Inflammatory macrophage treated with lipopolysaccharide for 1 hour (primary cell): ENCODE results near the gene DNAJC8.
A peak's percentile ranks its signal among the peaks of the same experiment; 100 is the strongest.

ENCODE experiments used
- DNase-seq, 2 donors: peaks; one replicate each; pipeline ENCODE4 v3.0.0-alpha.2; 2020 to 2022

Gene DNAJC8

DNA sequence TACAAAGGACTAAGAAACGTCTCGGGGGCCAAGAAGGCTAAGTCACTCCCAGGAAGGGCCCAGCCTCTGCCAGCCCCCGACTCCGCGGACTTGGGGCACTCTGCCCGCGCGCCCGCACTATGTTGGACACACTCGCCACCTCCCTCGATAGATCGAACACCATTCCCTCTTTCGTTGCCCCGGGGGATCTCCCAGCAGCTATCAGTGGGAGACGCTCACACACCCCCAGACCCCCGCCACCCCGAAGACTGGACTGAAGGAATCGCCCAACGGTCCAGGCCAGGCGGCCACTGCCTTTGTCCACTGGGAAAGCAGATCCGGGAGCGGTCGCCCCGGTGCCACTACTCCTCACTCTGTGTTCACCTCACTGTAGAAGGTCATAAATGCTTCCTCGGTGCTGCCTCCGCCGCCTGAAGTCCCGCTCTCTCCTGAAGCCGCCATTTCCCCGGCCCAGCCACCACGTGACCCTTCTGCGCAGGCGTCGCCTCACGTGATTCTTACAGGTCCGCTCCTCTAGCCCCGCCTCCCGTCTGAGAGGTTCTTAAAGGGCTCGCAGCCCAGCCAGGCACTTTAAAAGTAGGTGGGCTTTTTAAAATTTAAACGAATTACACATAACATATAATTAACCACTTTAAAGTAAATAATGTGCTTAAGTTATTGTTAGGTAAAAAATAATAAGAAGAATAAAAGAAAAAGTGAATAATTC lies at the start of gene DNAJC8:
Gene DNAJC8, minus strand, starts transcription at position 472 of the 706 bp plus-strand sequence. Its CDS starts 31 bp downstream, at position 441.
- peak; percentile 90 to 93 for DNase-seq

DNA sequence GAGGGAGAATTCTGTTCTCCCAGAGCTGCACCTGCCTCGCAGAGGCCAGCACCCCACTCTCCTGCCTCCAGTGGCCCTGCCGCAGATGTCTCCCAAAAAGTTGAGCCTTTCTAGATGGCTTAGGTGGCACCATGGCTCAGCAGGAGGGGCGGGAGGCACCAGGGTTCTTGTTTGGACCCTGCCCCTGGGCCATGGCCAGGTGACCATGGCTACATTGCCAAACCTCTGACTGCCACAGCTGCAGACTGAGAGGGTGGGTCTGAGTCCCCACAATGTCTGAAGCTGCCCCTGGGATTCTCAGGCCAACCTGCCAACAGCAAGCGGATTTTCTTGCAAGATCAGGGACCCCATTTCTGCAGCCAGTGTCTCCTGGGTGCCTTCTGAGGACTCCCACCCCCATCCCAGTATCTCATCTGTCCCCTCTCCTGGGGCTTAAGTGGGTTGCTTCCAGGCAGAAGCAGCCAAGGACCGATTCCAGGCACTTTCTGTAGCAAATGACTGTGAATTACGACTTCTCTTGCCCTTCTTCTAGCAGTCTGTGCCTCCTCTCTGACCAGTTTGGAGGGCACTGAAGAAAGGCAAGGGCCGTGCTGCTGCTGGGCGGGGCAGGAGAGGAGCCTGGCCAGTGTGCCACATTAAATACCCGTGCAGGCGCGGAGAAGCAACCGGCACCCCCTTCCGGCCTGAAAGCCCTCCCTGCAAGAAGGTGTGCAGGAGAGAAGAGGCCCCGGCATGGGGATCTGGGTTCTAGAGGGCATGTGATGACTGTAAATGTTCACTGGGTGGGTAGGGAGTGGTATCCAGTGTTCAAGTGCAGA lies 49.0 kb upstream of the DNAJC8 start:
- no peak for DNase-seq

DNA sequence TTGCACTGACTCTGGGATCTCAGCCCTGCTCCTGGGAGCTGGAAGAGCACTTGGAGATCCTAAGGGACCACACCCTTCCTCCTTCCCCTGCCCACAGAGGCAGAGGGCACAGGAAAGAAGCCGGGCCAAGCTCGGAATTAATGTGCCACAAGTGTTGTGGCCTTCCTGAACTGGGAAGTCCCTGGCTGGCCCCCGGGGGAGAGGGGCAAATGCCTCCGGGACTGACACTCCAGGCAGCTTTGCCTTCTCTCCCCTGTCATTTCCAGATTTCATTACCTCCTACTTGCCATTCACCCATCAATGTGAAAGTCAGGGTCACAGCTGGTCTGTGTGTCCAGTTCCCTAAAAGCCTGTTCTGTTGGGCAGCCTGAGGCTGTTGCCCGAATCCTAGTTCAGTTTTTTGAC lies 48.1 kb upstream of the DNAJC8 start:
- DNase-seq = peak; percentile 51 to 71

DNA sequence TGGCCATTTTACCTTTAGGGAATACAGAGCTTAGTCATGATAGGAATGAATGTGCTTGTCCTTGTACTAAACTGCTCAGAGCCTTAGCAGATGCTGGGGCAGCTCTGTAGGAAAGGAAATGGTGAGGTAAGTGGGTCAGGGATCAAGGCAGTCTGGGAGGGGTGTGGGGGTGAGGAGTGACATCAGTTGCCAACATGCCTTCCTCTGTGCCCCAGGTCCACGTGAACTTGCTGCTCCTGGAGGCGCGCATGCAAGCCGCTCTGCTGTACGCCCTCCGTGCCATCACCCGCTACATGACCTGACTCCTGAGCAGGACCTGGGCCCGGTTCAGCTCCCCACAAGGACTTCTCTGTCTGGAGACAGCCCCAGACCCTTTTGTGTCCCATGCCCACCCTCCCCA lies 47.7 kb upstream of the DNAJC8 start:
- peak in 1 of 2 donors; percentile 62 for DNase-seq

DNA sequence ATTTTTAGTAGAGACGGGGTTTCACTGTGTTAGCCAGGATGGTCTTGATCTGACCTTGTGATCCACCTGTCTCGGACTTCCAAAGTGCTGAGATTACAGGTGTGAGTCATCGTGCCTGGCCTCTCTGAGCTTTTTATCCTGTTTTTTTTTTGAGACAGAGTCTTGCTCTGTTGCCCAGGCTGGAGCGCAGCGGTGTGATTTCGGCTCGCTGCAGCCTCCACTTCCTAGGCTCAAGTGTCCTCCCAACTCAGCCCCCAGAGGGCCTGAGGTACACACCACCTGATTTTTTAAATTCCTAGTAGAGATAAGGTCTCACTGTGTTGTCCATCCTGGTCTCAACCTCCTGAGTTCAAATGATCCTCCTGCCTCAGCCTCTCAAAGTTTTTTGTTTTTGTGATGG lies 46.9 kb upstream of the DNAJC8 start:
- DNase-seq = no peak

DNA sequence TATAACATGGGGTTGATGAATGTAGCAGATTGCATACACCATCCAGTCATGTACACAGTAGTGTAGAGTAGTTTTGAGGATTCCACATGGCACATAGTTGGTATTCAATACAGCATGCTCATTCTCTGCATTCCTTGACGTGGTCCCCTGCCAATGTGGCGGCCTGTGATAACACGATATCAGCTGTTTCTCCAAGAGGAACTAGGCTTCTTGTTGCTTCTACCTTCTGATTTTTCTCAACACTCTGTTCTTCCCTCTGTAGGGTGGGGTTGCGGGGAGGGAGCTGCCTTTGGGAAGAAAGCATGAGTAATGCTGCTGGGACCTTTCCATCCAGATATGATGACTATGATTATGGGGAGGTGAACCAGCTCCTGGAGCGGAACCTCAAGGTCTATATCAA lies 45.9 kb upstream of the DNAJC8 start:
- DNase-seq = no peak

GRCh38 chr1:28273216-28273860 lies 40.5 kb upstream of the DNAJC8 start:
- no peak for DNase-seq

- DNase-seq = no peak
These were observed 39.5 kb upstream of the DNAJC8 start for GRCh38 chr1:28272215-28272852.

DNA sequence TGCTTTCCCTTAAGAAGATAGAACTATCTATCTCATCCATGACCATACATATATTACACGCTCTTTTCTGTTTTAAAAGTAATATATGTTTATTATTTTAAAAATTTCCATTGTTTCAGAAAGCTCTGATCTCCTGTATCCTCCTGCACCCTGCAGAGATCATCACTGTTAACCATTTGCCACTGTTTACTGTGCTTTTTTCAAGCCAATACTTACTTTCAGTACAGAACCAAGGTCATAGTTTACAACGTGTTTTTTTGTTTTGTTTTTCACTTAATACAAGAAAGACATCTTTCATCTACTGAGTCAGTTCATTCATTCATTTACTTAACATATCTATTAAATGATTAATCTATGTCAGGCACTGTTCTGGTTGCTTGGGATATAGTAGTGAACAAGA lies 36.7 kb upstream of the DNAJC8 start:
- no peak for DNase-seq

DNA sequence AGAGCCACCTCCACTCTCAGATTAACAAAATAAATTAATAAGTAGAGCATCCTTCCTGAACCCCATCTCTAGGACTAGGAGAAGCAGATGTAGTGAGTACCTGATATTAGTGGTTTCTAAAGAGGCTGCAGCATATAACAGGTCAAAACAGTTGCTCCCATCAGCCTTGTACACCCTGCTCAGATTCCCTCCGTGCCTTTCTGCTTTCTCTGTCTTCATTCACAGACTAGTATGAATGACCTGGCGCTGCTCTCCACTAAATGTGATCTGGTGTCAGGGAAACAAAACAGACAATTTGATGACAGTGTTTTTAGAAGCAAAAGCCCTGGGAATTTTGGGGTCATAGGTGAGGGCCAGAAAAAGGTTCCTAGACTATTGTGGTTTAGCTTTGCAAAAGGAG lies 34.8 kb upstream of the DNAJC8 start:
- no peak for DNase-seq

GRCh38 chr1:28266920-28267322 lies 34.1 kb upstream of the DNAJC8 start:
- DNase-seq = no peak

DNA sequence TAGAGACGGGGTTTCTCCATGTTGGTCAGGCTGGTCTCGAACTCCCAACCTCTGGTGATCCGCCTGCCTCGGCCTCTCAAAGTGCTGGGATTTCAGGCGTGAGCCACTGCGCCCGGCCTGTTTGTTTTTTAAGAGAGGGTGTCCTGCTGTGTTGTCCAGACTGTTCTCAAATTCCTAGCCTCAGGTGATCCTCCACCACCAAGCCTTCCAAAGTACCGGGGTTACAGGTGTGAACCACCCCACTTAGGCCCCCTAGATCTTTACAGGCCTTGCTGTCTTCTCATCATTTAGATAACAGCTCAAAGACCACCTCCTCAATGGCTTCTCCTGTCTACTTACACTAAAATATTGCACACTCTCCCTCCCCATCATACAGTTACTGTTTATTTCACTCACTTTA lies 32.7 kb upstream of the DNAJC8 start:
- no peak for DNase-seq

GRCh38 chr1:28264897-28265296 lies 32.1 kb upstream of the DNAJC8 start:
- no peak for DNase-seq

DNA sequence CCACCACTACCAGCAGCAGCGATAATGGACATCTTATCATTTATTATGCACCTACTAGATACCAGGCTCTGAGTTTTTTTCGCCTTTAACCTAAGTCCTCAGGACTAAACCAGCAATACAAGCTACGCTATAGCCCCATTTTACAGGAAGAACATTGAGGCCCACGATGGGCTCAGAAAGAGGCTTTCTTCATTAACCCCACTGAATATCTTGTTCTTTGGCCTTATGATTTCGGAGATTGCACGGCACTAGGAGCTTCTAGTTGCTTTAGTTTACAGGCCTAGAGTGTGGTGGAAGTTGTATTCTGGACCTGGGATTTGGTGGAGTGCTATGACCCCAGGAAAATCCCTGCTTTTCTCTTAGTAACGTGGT lies 28.0 kb upstream of the DNAJC8 start:
- DNase-seq = no peak

DNA sequence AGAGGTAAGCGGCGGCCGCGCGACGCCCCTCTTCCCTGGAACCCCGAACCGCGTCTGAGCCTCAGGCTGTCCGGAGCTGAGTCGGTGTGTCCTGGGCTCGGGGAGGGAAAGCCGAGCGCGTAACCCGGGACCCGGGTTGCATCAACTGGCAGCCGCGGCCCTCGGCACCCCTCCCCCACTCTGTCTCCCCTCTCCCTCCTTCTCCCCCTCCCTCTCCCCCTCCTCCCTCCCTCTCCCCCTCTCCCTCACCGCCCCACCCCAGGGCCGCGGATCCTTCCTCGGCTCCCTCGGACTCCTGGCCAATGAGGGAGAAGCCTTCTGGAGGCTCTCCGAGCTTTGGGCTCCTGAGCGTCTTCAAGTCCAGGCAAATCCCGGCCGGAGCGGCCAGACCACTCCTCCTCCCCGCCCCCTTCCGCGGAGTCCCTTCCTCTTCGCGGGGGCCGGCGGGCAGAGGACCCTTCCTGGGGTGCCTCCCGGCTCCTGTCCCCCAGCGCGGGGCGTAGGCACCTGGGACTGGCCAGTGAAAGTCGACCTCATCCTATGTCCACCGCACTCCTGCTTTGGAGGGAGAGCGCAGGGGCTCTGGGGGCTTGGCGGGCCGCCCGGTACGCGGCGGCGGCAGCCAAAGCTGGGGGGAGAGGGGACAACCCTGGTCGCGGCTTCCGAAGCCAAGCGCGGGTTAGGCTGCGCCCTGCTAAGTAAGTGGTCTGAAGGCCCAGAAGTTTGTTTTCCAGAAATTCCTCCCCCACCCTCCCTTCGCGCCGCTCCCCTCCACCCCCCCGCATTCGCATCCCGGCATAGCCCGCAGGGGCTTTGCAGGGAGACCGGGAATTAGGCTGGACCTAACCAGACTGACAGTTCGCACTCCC lies 27.3 kb upstream of the DNAJC8 start:
- DNase-seq = peak in 1 of 2 donors; percentile 42

DNA sequence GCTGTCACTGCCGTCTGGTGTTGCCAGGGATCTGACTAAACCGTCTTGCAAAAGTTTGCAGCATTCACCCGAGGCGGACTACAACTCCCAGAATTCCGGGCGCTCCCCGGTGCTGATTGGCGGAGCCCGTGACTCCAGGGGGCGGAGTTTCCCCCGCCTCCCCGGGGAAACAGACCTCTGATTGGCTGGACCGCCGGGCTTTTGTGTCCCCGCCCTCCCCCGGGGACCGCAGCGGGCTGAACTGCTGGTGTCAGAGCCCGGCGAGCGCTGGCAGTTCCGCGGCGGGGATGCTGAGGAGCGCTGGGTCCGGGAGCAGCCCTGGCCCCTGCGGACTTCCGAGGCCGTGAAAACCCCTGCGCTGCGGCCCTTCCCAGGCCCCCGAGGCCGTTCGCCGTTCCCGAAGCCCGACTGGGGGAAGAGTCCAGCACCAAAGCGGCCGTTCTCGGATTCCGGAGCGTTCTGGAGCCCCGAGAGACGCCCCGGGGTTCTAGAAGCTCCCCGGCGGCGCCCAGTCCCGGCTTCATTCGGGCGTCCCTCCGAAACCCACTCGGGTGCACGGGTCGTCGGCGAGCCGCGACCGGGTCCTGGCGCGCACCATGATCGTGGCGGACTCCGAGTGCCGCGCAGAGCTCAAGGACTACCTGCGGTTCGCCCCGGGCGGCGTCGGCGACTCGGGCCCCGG lies 26.6 kb upstream of the DNAJC8 start, which contains the start of gene SESN2:
Gene SESN2, plus strand, starts transcription at position 267 of the 682 bp plus-strand sequence. Its CDS starts 330 bp downstream, at position 597.
- peak; percentile 99 to 100 for DNase-seq

- peak; percentile 55 to 69 for DNase-seq
These were observed 25.9 kb upstream of the DNAJC8 start for GRCh38 chr1:28258628-28259251.

DNA sequence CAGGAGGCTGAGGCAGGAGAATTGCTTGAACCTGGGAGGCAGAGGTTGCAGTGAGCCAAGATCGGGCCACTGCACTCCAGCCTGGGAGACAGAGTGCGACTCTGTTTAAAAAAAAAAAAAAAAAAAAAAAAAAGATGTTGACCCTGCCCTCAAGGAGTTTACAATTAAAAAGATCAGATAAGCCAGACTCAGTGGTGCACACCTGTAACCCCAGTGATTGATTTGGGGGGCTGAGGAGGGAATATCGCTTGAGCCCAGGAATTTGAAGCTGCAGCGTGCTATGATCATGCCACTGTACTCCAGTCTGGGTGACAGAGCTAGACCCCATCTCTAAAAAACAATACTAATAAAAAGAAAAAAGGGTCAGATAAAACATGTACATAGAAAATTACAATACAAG lies 24.9 kb upstream of the DNAJC8 start:
- DNase-seq = no peak

DNA sequence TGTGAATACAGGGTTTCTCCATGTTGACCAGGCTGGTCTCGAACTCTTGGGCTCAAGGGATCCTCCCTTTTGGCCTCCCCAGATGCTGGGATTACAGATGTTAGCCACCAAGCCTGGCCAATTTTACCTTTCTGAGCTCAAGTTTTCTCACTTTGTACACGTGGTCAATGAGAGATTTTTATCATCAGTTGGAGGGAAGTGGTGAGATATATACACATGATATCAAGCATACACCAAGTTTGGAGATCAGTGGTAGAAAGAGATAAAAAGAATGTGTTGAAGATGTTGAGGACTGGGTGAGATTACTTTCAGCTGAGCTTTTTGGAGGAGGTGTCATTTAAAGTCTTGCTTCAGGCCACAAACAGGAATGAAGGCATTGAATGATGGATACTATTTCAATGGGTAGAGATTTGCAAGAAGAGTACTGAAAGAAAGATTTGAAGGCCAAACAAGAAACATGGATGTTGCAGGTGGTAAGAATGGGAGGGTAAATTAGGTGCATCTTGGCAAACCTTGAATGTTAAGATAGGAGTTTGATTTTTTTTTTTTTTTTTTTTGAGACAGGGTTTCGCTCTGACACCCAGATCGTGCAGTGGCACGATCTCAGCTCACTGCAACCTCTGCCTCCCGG lies 23.5 kb upstream of the DNAJC8 start:
- DNase-seq = no peak

GRCh38 chr1:28249866-28250295 lies 17.1 kb upstream of the DNAJC8 start:
- no peak for DNase-seq
